Hepatocyte (in vitro differentiated cells): ENCODE results near the gene SIVA1. TPM values are rescaled to one million over a fixed set of nuclear protein-coding genes. Genes with fewer than 3 reads are reported as not detected.

Source experiments
- DNase-seq: peaks from one replicate; pipeline ENCODE4 v3.0.0-alpha.2; 2016; ENCODE audit warnings: low spot score
- H2AFZ ChIP-seq: fragments of 200-600 bp; sonication (generic); 2 replicates; pipeline ENCODE4 v1.6.0; 2016; ENCODE audit warnings: antibody characterized with exemption, mild to moderate bottlenecking
- H3K27ac ChIP-seq: fragments of 200-600 bp; sonication (generic); 2 replicates; pipeline ENCODE4 v1.5.1; 2016; ENCODE audit warnings: mild to moderate bottlenecking
- H3K27me3 ChIP-seq: fragments of 200-600 bp; sonication (generic); 2 replicates; pipeline ENCODE4 v1.6.1; 2016
- H3K36me3 ChIP-seq: fragments of 200-600 bp; sonication (generic); replicated peaks from 2 replicates; pipeline ENCODE4 v1.5.1; 2016; ENCODE audit warnings: low read depth; ENCODE audit not compliant: insufficient read depth
- H3K4me1 ChIP-seq: fragments of 200-600 bp; sonication (generic); 2 replicates; pipeline ENCODE4 v1.5.1; 2016; ENCODE audit warnings: mild to moderate bottlenecking, moderate library complexity; ENCODE audit not compliant: insufficient read depth
- H3K4me2 ChIP-seq: fragments of 200-600 bp; sonication (generic); 2 replicates; pipeline ENCODE4 v1.6.0; 2016
- H3K4me3 ChIP-seq: fragments of 200-600 bp; sonication (generic); 2 replicates; pipeline ENCODE4 v1.5.1; 2016; ENCODE audit warnings: mild to moderate bottlenecking
- H3K79me2 ChIP-seq: fragments of 200-600 bp; sonication (generic); 2 replicates; pipeline ENCODE4 v1.6.0; 2017; ENCODE audit warnings: mild to moderate bottlenecking
- H3K9me2 ChIP-seq: fragments of 200-600 bp; sonication (generic); replicated peaks from 2 replicates; pipeline ENCODE4 v1.6.0; 2017; ENCODE audit warnings: mild to moderate bottlenecking; ENCODE audit not compliant: insufficient read depth
- H3K9me3 ChIP-seq: fragments of 200-600 bp; sonication (generic); 2 replicates; pipeline ENCODE4 v1.5.1; 2016; ENCODE audit warnings: low read depth, mild to moderate bottlenecking
- H4K20me1 ChIP-seq: fragments of 200-600 bp; sonication (generic); 2 replicates; pipeline ENCODE4 v1.6.0; 2016; ENCODE audit warnings: mild to moderate bottlenecking; ENCODE audit not compliant: insufficient read depth, poor library complexity, severe bottlenecking
- EZH2 ChIP-seq: fragments of 200-600 bp; sonication (generic); IDR thresholded peaks from 2 replicates; pipeline ENCODE4 v1.6.1; 2016; ENCODE audit warnings: antibody characterized with exemption, mild to moderate bottlenecking, borderline replicate concordance
- EZH2phosphoT487 ChIP-seq: fragments of 200-600 bp; sonication (generic); IDR thresholded peaks from one replicate; pipeline ENCODE4 v1.6.1; 2018; ENCODE audit warnings: antibody characterized with exemption, mild to moderate bottlenecking, low read depth, moderate library complexity; ENCODE audit not compliant: unreplicated experiment, severe bottlenecking
- WGBS: methylation state at CpG from one replicate; pipeline ENCODE4 v1.1.6; 2016; ENCODE audit warnings: low lambda C conversion rate; ENCODE audit errors: missing lambda C conversion rate; 5-methylcytosine and 5-hydroxymethylcytosine counted together
- polyA plus RNA-seq: library from polyadenylated mRNA; unstranded; fragments of >200 nt; fragmentation: Nextera tagmentation; extraction: Ambion mirVana; gene quantifications from 2 replicates; pipeline ENCODE4 v1.2.1, GENCODE V29; 2016
- total RNA-seq: library from RNA; depleted of rRNA; stranded (reverse); fragments of >200 nt; gene quantifications from 2 replicates; pipeline ENCODE4 v1.2.3, GENCODE V29; 2014
- TF ChIP-seq, protein P1 (sequence below): fragments of 200-600 bp; sonication (generic); IDR thresholded peaks from 2 replicates; pipeline ENCODE4 v1.5.1; 2016; ENCODE audit warnings: antibody characterized with exemption, mild to moderate bottlenecking; ENCODE audit not compliant: poor library complexity

SIVA1 gene
- total and polyA plus RNA-seq, 2 experiments from 2014 or later = 149 to 163 TPM

DNA sequence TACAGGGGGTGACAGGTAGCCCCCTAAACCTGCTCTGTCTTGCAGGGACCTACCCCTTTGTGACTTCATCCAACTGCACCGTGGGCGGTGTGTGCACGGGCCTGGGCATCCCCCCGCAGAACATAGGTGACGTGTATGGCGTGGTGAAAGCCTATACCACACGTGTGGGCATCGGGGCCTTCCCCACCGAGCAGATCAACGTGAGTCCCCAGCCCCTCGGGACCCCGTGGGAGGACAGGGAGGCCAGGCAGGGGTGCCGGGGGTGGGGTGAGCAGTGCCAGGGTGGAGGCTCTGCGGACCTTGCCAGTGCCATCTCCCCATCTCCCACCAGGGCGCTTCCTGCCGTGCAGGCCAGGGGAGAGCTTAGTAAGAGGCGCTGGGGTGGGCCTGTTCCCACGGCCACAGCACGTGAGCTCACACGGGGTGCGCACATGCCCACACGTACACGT lies 11.1 kb upstream of the SIVA1 start:
- no peaks in the 10 kb centered on the region for H3K9me3 ChIP-seq
- 95% methylated on average over 18 of the region's 23 CpGs for WGBS
- no peak for DNase-seq
- H3K9me2 ChIP-seq = no peaks in the 10 kb centered on the region
- TF ChIP-seq, protein P1, sequence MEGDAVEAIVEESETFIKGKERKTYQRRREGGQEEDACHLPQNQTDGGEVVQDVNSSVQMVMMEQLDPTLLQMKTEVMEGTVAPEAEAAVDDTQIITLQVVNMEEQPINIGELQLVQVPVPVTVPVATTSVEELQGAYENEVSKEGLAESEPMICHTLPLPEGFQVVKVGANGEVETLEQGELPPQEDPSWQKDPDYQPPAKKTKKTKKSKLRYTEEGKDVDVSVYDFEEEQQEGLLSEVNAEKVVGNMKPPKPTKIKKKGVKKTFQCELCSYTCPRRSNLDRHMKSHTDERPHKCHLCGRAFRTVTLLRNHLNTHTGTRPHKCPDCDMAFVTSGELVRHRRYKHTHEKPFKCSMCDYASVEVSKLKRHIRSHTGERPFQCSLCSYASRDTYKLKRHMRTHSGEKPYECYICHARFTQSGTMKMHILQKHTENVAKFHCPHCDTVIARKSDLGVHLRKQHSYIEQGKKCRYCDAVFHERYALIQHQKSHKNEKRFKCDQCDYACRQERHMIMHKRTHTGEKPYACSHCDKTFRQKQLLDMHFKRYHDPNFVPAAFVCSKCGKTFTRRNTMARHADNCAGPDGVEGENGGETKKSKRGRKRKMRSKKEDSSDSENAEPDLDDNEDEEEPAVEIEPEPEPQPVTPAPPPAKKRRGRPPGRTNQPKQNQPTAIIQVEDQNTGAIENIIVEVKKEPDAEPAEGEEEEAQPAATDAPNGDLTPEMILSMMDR = no peak
- no peak for TF ChIP-seq EZH2phosphoT487
- H3K4me1 ChIP-seq = no peaks in the 10 kb centered on the region
- H3K27ac ChIP-seq = no peak overlapping the region
- H3K4me3 ChIP-seq = no peak overlapping the region
- no peaks in the 10 kb centered on the region for H3K27me3 ChIP-seq
- H3K4me2 ChIP-seq = no peak overlapping the region
- no peak overlapping the region for H2AFZ ChIP-seq
- H3K36me3 ChIP-seq = no peaks in the 10 kb centered on the region
- no peaks in the 10 kb centered on the region for H3K79me2 ChIP-seq
- no peaks in the 10 kb centered on the region for H4K20me1 ChIP-seq

DNA sequence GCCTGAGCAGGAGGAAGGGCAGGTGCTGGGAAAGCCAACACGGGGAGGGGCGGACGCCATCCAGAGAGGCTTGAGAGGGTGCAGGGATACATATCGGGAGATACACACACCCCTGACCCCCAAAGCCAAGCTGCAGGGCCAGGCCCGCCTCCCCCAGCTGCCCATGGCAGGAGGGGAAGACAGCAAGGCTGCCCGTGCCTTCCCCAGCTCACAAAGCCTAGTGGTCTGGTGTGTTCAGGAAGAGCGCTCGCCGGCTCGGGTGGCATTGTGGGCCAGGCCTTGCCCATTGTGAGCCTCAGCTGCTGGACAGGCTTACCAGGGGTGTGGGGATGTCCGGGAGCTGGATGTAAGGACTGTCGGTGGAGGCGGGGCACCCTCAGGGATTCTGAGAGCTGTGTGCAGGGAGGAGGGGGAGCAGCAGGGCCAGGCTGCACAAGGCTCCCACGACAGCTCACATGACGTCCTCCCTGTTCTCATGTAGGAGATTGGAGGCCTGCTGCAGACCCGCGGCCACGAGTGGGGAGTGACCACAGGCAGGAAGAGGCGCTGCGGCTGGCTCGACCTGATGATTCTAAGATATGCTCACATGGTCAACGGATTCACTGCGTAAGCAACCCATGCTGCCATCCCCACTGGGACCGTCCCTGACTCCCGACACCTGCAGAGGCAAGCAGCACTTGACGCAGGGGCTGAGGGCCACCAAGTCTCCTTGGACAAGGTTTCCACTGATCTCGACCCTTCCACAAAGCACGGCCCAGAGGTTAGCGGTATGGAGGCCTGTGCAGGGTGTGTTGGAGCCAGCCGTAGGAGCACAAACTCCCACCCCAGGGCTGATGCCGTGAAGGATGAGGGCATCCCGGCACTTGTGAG lies 10.1 kb upstream of the SIVA1 start:
- H2AFZ ChIP-seq = no peak overlapping the region
- peaks cover 8% of the 10 kb centered on the region for H3K4me1 ChIP-seq
- H3K27me3 ChIP-seq = no peaks in the 10 kb centered on the region
- H3K79me2 ChIP-seq = no peaks in the 10 kb centered on the region
- no peak for TF ChIP-seq EZH2
- no peak for TF ChIP-seq EZH2phosphoT487
- TF ChIP-seq, protein P1 = no peak
- no peaks in the 10 kb centered on the region for H3K36me3 ChIP-seq
- H3K9me3 ChIP-seq = no peaks in the 10 kb centered on the region
- DNase-seq = no peak
- 95% methylated on average over 32 of the region's 32 CpGs for WGBS
- H3K9me2 ChIP-seq = no peaks in the 10 kb centered on the region
- H4K20me1 ChIP-seq = no peaks in the 10 kb centered on the region
- no peak overlapping the region for H3K27ac ChIP-seq
- no peak overlapping the region for H3K4me2 ChIP-seq
- no peak overlapping the region for H3K4me3 ChIP-seq

DNA sequence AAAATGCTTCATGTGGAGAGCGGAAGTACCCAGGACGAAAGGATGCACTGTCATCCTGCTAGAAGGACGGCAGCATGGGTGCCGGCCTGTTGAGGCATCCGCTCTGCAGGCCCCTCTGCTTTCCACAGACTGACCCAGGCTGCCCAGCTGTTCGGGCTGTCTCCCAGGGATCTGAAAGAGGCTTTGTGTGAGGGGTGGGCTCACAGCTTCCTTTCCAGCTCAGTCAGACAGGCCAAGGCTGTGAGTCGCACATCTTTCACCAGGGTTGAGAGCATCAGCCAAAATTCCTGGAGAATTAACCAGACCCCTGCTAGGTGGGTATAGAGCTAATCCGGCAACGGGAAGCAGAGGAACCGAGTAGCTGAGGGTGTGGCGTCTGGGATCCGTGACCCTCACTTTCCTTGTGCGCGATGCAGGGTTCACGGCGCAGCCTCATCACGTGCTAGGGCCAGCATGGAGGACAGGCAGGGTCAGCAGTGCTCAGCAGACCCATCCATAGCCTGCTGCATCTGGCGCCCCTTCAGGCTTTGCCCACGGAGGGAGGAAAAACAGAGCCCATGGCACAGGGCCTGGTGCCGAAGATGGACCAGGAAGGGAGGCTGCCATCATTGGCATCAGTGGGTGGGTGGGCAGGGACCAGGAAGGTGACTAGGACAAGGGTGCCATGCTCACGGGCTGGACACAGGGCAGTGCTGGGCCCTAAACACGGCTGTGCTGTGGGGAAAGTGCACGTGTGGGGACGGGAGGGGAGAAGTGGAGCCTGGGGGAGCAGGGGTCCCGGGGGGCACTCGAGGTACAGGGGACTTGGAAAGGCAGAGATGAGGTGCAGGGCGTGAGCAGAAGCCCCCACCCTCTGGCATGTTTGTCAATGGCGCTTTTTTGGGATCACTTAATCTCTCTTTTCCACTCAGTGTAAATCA lies 9.2 kb upstream of the SIVA1 start:
- H3K27me3 ChIP-seq = no peaks in the 10 kb centered on the region
- H2AFZ ChIP-seq = no peak overlapping the region
- H3K36me3 ChIP-seq = no peaks in the 10 kb centered on the region
- TF ChIP-seq EZH2phosphoT487 (no peak), EZH2 (no peak)
- TF ChIP-seq, protein P1 = no peak
- no peaks in the 10 kb centered on the region for H3K9me3 ChIP-seq
- H3K79me2 ChIP-seq = no peaks in the 10 kb centered on the region
- no peak overlapping the region for H3K4me2 ChIP-seq
- peaks cover 17% of the 10 kb centered on the region for H3K4me1 ChIP-seq
- H3K4me3 ChIP-seq = no peak overlapping the region
- 91% methylated on average over 26 of the region's 28 CpGs for WGBS
- no peak for DNase-seq
- H3K27ac ChIP-seq = no peak overlapping the region
- no peaks in the 10 kb centered on the region for H4K20me1 ChIP-seq
- no peaks in the 10 kb centered on the region for H3K9me2 ChIP-seq
